OCI-M1 (cell line): ENCODE measurements around the gene EPAS1.

Source experiments
- DNase-seq: peaks from one replicate; lab custom pipeline; 2025; lab: John Stamatoyannopoulos, UW

Gene EPAS1

DNA sequence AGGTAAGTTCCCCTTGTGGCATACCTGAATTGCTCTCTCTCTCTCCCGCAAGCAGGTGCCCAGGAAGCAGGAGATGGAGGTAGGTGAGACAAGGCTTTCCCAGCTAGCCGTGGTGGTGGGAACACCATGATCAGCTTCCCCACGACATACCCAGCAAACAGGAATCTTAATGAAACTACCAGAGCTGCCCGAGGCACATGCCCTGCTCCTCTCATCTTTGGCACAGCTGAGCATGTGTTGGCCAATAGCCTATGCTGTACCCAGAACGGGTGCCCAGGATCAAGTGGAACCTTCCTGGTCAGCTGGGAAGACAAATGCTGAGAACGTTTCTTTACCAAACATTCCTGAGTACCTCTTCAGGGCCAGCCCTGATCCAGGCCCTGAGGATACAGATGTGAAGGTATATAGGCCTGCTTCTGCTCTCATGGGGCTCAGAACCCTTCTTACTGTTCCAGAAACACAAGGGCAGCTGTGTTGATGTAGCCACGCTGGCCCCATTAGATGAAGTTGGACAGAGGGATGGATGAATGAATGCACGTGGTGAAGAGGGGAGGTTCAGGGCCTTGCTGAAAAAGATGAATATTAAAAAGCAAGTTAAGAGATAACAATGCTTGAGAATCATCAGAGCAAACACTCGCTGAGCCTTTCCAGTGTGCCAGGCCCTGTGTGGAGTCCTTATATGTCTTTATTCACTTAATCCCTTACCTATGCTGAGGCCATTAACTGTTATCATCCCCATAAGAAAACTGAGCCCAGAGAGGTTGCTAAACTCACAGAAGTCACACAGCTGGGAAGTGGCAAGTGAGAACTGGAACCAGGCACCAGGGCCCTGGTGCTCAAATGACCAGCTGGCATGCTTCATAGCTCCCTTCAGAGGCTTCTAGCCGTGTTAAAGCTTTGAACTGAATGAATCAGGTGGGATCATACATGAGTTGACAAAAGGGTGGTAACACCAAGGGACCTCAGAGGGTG is 113.4 kb downstream of the EPAS1 start:
- DNase-seq: no peak

DNA sequence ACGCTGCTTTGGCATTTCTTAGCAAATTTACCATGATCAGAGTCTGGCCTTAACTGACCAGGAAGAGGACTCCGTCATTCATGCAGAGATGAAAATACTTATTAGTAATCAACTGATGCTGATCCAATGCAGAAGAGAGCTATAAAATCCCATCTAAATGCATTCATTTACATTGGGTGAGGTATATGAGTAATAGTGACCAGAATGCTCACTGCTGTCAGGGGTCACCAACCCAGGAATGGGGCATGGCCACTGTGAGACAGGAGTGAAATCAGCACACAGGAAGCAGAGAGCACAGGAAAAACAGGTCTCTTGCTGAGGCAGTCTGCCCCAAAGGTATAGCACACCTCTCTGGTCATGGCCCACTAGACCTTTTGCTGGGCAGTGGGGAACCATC is 114.0 kb downstream of the EPAS1 start:
- no peak for DNase-seq

DNA sequence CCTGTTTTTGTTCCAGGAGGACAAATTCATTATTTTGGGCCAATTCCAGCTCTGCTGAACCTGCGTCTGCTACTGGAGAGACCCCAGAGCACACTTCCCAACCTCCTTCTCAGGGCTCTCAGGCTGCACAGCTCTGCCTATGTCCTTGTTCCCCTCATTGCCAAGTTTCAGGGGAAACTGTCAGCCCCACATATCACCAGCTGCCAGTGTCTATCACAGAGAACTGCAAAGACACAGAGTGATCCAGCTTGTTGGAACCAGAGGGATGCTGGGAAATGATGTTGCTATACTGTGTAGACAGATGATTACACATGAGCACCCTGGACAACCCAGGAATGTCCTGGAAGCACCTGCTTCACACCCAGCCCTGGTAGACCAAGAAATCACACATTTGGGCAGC is 114.8 kb downstream of the EPAS1 start:
- DNase-seq: no peak

DNA sequence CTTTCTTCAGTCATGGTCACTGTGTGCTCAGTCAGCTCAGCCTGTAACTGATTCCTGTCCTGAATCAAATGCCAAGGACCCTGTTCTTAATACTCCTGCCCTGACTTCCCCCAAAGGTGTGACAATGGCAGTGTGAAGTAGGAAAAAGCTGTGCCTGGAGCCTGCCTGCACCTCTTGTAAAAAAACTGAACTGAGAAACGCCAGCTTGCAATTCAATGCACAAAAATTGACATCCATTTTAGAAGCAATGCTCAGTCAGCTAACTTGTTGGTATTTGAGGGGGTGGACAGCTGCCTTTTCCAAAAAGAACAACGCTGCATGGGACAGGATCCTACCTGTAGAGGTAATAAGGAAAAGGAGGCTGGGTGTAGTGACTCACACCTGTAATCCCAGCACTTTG is 115.9 kb downstream of the EPAS1 start:
- no peak for DNase-seq

DNA sequence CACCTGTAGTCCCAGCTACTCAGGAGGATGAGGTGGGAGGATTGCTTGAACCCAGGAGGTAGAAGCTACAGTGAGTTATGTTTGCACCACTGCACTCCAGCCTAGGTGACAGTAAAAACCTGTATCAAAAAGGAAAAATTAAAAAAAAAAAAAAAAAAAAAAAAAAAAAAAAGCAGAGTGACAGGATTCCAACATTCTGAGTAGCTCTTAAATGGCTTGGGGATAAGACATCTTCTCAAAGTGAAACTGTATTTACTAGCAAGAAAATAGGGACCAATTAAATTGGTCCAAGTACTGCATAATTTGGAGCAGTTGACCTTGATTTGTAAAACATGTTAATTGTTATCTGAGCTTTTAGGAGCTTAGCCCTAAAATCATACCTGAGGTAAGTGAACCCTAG is 116.4 kb downstream of the EPAS1 start:
- DNase-seq: no peak

DNA sequence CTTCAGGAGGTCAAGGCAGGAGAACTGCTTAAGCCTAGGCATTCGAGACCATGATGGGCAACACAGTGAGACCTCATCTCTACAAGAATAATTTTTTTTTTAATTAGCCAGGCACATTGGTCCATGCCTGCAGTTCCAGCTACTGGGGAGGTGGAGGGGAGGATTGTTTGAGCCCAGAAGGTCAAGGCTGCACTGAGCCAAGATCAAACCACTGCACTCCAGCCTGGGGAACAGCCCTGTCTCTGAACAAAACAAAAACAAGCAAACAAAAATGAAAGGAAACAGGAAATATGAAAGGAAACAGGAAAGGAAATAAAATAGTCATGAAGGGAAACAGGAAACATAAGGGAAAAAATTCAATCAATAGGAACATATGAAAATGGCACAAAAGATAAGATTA is 117.5 kb downstream of the EPAS1 start:
- no peak for DNase-seq

DNA sequence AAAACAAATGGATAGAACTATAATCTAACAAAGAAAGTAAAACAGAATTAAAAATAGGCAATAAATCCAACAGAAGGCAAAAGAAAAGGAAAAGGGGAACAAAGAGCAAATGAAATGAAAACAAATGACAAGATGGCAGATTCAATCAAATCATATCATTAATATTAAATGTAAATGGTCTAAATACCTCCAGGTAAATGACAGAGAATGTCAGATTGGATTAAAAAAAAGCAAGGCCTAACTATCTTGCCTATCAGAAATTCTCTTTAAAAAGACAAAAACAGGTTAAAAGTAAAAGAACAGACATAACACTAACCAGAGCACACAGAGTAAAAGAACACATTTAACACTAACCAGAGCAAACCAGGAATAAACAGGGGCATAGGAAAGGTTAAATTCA is 119.1 kb downstream of the EPAS1 start:
- DNase-seq: no peak

DNA sequence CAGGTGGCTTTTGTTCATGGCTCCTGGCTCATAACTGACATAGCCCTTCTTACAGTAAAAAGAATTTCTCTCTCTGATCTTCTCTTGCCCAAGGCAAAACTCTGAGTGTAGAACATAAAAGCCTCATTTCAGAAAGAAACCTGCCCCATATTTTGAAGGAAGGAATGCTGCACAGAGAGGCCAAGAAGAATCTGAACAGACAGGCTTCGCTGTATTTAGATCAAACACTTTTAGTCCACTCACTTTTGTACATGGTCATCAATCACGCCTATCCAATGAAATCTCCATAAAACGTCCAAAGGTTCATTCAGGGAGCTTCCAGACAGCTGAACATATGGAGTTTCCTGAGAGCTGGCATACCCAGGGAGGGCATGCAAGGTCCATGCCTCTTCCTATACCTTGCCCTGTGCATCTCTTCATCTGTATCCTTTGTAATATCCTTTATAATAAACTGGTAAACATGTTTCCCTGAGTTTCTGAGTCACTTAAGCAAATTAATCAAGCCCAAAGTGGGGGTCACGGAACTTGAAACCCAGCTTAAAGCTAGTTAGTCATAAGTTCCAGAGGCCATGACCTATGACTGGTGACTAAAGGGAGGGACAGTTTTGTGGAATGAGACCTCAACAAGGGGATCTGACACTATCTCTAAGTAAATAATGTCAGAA is 119.7 kb downstream of the EPAS1 start:
- DNase-seq: no peak

DNA sequence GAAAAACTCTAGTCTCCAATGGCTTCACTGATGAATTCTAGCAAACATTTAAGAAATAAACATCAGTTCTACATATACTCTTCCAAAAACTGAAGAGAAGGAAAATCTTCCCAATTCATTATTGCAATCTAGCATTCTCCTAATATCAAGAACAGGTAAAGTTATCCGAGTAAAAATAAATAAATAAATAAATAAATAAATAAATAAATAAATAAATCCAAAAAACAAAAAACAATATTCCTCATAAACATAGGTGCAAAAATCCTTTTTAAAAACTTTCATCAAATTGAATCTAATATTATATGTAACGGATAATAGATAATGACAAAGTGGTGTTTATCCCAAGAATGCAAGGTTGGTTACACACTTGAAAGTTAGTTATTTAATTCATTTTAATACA is 123.7 kb downstream of the EPAS1 start:
- no peak for DNase-seq

DNA sequence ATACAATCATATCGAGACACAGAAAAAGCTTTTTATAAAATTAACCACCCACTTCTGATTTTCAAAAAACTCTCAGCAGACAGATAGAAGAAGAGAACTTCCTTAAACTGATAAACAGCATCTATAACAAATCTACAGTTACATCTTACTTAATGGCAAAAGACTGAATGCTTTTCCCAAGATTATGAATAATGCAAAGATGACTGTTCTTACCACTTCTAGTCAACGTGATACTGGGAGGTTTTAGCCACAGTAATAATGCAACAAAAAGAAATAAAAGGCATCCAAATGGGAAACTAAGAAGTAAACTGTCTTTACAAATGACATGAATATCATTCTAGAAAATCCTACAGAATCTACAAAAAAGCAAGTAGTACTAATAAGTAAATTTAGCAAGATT is 124.2 kb downstream of the EPAS1 start:
- DNase-seq: no peak

DNA sequence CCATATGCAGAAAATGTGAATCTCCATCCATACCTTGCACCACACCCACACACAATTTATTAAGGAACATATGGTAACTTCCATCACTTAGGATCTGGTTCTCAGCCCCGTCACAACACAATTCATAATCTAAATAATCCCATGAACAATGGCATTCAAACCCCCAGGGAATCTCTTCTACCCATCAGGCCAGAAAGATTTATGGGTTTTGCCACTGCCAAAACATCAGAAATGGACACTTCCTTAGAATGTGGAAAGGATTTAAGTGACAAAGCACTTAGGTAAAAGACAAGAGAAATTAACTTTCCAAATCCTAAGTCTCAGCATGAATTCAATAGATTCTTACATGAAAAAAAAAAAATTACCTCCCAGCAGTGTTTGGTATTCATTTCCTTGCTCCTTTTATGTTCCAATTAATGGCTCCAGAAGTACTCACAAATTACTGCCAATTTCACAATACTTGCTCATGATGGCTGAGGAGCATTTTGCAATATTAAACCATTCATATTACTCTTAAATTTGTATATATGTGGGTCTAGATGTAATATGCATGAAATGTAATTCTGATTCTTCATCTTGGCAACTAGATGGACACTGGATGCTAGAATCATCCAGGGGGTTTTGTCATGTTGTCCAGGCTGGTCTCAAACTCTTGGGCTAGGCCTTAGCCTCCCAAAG is 125.6 kb downstream of the EPAS1 start:
- no peak for DNase-seq

DNA sequence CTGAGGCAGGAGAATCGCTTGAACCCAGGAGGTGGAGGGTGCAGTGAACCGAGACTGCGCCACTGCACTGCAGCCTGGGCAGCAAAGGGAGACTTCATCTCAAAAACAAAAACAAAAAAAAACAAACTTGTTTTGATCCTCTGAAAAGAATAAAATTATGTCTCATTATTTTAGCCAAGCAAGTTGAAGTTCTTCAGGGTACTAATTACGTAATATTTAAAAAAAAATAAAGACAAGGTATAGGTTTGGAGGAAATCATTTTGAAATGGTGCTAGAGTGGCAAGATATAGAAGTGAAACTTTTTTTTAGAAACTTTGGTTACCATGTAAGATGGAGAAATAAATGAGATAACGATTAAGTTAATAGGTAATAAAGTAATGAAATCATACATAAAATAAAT is 127.7 kb downstream of the EPAS1 start:
- DNase-seq: no peak

DNA sequence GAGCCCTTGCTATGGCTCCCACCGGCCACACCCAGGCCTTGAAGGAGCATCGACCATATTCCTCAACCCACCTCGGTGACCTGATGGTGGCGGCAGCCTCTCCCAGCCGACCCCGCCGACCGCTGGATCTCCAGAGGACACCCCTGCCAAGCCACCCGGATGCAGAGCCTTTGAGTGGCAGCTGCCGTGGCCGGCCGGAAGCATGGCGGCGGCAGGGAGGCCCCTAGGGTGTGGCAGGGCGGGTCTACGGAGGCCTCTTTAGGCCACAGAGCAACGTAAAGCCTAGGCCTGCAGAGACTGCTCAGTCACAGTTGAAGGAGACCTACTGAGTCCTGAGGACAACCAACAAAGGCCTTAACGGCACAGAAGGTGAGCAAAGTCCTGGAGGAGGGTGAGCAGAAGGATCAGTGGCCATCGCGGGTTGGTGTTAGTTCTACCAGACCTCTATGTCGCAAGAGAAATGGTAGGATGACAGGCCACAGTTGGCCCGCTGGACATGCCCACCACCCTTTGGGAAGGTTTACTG is 131.8 kb downstream of the EPAS1 start:
- no peak for DNase-seq

DNA sequence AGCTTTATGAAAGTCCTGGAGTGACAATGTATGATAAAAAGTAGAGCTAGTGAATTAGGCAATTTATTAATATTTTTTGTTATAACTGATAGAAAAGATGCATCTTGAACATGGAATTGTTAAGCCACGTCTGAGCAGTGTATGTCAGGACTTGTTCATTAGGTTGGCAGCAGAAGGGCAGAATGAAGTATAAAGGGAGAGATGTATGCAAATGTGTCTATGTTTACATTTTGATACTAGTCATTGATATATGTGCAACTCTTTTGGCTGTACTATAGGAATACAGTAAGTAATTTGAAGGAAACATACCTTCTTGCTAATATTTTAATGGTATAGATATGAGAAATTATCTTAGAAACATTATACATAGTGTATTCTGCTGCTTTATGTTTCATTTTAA is 133.2 kb downstream of the EPAS1 start:
- DNase-seq: no peak

DNA sequence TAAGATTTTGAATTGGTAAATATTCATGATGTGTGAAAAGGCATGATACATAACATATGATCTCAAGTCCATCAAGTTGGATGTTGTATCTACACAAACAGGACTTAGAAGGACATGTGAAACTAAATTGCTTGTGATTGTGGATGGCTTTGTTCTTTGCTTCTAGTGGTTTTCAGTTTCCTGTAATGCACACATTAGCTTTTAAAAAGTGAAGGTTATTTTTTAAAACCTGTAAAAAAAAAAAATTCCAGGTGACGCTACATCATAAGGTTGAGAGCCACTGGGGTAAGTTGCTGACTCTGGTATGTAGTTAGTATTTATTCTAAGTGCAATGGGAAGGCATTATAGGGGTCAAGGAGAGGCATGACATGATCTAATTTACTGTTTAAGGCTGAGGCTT is 133.8 kb downstream of the EPAS1 start:
- DNase-seq: no peak

DNA sequence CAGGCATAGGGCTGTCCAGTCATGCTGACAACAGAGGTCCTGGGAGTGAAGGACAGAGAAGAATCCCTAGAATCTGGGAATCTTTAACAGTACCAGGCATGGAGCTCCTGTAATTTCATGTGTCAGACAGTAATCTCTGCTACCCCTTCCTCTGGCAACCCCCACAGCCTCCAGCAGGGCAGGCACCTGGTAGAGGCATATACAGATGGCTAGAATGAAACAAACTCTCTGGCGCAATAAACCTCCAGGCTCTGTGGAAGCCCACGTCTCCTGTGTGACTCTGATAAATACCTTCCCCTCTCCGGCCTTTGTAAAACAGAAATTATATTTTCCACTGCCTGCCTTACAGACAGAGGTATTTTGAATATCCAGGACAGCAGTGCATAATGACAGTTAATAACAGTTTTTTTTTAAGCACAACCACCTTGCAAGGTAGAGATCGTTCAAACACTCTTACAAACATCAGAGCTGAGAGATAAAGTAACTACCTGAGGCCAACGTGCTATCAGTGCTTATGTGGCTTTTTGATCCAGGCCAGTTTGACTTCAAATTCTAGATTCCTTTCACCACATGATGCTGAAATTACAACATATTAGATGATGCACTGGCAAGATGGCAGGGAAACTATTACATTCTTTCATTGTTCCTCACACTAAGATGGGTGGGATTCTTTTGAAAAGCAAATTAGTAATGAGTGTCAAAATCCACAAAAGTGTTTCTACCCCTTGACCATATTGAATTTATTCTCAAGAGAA is 134.5 kb downstream of the EPAS1 start:
- DNase-seq: no peak

DNA sequence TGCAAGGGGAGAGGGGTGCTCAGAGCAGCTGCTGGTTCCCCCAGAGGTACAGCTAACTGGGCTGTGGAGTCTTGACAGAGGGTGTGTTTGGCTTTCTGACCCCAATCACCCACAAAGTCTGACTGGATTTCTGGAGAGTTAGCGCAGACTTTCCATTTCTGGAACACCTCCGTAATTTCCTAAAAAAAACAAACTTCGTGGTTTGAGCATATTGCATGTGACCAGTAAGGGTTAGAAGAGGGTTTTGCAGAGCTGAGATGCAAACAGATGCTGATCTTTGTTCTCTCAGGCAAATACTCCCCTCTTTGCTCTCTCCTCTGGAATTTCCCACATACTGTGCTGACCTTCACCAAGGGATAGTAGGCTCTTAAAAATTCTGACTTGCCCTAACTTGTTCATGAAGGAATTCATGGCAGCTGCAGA is 137.7 kb downstream of the EPAS1 start:
- DNase-seq: no peak

DNA sequence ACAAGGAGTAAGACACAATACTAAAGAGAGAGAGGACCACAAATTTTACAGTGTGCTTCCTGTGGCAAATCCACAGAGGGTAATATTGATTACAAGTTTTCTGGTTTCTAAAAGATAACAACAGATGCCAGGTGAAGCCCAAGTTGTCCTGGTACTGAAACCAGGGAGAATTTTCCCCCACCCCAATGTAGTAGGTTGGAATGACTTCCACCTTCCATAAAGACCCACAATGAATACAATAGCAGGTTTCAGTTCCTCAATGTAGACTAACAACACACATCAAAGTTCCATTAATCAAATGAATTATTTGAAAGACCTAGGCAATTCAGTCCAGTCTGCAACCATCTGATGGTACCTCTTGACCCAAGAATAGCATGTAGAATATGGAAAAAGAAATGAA is 138.1 kb downstream of the EPAS1 start:
- DNase-seq: no peak

DNA sequence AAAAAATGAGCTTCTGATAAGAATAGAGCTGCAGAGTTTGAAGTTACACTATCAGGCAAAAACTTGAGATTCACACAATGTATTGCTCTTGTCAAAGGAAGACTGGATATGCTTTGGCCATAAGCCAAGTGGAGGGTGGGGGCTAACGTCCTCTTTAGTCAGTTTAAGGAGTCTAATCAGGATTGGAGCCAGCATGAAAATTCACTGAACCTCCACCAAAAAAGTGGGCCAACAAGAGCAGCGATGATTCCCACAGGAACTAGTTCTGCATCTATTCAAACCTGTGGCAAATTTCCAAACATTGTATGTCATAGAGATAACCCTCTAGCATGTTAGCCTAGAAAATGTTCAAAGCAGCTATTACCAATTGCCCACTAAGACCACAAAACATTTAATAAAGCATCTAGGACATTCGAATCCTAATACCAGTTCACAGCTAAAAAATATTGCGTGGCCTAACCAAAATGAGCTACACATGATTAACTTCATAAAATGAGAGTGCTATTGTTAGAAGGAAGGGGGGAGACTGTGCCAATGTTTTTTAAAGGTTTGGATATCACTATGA is 138.7 kb downstream of the EPAS1 start:
- DNase-seq: no peak
